Spleen (tissue), 11 donors: Measurements from ENCODE around the gene SLC4A4. TPM values are rescaled to one million over a fixed set of nuclear protein-coding genes. Genes with fewer than 3 reads are reported as not detected.

Experiments used
- DNase-seq: peaks from one replicate; pipeline ENCODE4 v3.0.0-alpha.2; 2020
- H3K27ac ChIP-seq, 8 donors: fragments of 200-600 bp; sonication (generic) in 7 of 8; 1 replicate in 4 of 8; 2 replicates in 4 of 8; pipeline versions ENCODE4 v1.5.0 to v1.8.0; 2016 to 2021; ENCODE audit warnings: inconsistent platforms in 4 of 8, mild to moderate bottlenecking in 4 of 8, moderate library complexity in 1 of 8
- H3K27me3 ChIP-seq, 7 donors: fragments of 200-600 bp; sonication (generic) in 6 of 7; replicated peaks in 1 of 7; 1 replicate in 4 of 7; 2 replicates in 3 of 7; pipeline versions ENCODE4 v1.5.0 to v1.8.0; 2016 to 2021; ENCODE audit warnings: inconsistent platforms in 3 of 7, mild to moderate bottlenecking in 1 of 7
- H3K36me3 ChIP-seq, 6 donors: fragments of 200-600 bp; sonication (generic) in 5 of 6; 1 replicate in 4 of 6; 2 replicates in 2 of 6; pipeline versions ENCODE4 v1.5.0 to v1.8.0; 2016 to 2021; ENCODE audit warnings: inconsistent platforms in 2 of 6
- H3K4me1 ChIP-seq, 6 donors: fragments of 200-600 bp; sonication (generic) in 5 of 6; 1 replicate in 3 of 6; 2 replicates in 3 of 6; pipeline versions ENCODE4 v1.5.0 to v1.8.0; 2016 to 2021; ENCODE audit warnings: inconsistent platforms in 3 of 6
- H3K4me3 ChIP-seq, 8 donors: fragments of 200-600 bp; sonication (generic) in 7 of 8; 1 replicate in 4 of 8; 2 replicates in 4 of 8; pipeline versions ENCODE4 v1.5.0 to v1.8.0; 2016 to 2021; ENCODE audit warnings: inconsistent platforms in 4 of 8, mild to moderate bottlenecking in 4 of 8, moderate library complexity in 2 of 8
- H3K9me3 ChIP-seq, 8 donors: fragments of 200-600 bp; sonication (generic) in 7 of 8; 1 replicate in 4 of 8; 2 replicates in 4 of 8; pipeline versions ENCODE4 v1.5.0 to v1.8.0; 2016 to 2021; ENCODE audit warnings: inconsistent platforms in 4 of 8
- POLR2A ChIP-seq, 3 donors: fragments of 450-650 bp; IDR thresholded peaks; one replicate each; pipeline ENCODE4 v1.5.1; 2017; ENCODE audit warnings: antibody characterized with exemption in 3 of 3, mild to moderate bottlenecking in 1 of 3
- POLR2AphosphoS5 ChIP-seq, 3 donors: sonication (generic); formaldehyde crosslinking; IDR thresholded peaks; one replicate each; pipeline ENCODE4 v1.5.1; 2017; ENCODE audit warnings: antibody characterized with exemption in 3 of 3
- WGBS, 5 donors: extraction: QIAGEN DNeasy Blood & Tissue Kit in 3 of 5; methylation state at CpG; one replicate each; pipeline versions ENCODE4 v1.1.5 to v1.1.7; 2013 to 2018; 5-methylcytosine and 5-hydroxymethylcytosine counted together
- intact Hi-C: fragments of 100-400 bp; cut with DNase I; formaldehyde crosslinking; loops from one replicate; pipeline ENCODE4 v1.15.0; 2023; ENCODE audit warnings: low total_unique reads
- polyA plus RNA-seq, 3 donors: library from polyadenylated mRNA; stranded (reverse); fragments of 200-250 nt; gene quantifications; one replicate each; pipeline ENCODE4 v1.2.1, GENCODE V29; 2013
- total RNA-seq, 7 donors: library from RNA; depleted of rRNA in 3 of 7; stranded (reverse); fragments of >200 nt in 3 of 7; fragmentation: NEBNext Ultra II Directional in 4 of 7; extraction: Animal tissue kit (Norgen Biotek cat#: 25700) in 4 of 7; gene quantifications; one replicate each; pipeline versions ENCODE4 v1.1.0 to v1.2.1, GENCODE V29; 2016 to 2021
- TF ChIP-seq, protein P1 (sequence below), 11 experiments: fragments of 200-600 bp in 7 of 11; fragments of 450-650 bp in 4 of 11; sonication (generic) in 4 of 11; IDR thresholded peaks in 8 of 11; conservative IDR thresholded peaks in 3 of 11; 1 replicate in 7 of 11; 2 replicates in 4 of 11; pipeline versions ENCODE4 v1.4.0 to v1.8.0; 2016 to 2021; ENCODE audit warnings: antibody characterized with exemption in 11 of 11, inconsistent platforms in 4 of 11, mild to moderate bottlenecking in 1 of 11
- donor health status: healthy with polysubstance abuse.
- donor health status: DM: no; HTN: no; CAD: no; lungs with moderate emphysema.
- donor health status: DM: no; HTN: no; CAD: no.
- donor health status: Bipolar disorder and iron deficiency.
- donor health status: healthy.
- donor health status: DM: no; HTN: no; CAD: no.
- donor health status: DM: yes; HTN: yes; CAD: no.

SLC4A4 gene
- total and polyA plus RNA-seq, 10 donors, result 0.07 to 3.4 (median 1.4) TPM

DNA sequence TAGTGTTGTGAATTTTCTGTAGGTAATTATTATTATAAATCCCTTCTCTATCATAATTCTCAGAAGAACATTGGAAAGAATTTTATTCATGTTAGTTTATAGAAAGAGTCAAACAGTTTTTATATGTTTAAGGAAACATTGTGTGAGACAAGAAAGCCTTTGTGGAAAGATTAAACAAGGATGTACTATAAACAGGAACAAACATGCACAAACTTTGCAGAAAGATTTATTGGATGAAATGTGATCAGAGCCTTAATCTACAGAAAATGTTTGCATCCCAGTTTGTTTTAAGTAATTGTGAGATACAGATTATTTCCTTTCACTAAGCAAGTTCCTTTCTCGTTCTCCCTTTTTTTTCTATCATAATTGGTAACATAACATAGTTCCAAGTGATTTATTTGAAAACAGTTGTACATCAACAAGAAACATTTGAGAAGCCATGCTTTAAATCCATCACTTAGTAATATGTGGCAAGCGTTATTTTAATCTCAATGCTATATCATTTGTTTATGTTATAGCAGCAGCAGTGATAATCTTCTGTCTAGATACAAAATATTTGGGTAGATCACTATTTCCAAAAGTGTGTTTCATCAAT lies 129.4 kb downstream of the SLC4A4 start:
- intact Hi-C loops, result no loop called here
- H3K27me3 ChIP-seq, result no peaks in the 10 kb centered on the region
- no peaks in the 10 kb centered on the region for H3K9me3 ChIP-seq
- no peaks in the 10 kb centered on the region for H3K4me1 ChIP-seq
- no peak overlapping the region for H3K4me3 ChIP-seq
- TF ChIP-seq, protein P1, sequence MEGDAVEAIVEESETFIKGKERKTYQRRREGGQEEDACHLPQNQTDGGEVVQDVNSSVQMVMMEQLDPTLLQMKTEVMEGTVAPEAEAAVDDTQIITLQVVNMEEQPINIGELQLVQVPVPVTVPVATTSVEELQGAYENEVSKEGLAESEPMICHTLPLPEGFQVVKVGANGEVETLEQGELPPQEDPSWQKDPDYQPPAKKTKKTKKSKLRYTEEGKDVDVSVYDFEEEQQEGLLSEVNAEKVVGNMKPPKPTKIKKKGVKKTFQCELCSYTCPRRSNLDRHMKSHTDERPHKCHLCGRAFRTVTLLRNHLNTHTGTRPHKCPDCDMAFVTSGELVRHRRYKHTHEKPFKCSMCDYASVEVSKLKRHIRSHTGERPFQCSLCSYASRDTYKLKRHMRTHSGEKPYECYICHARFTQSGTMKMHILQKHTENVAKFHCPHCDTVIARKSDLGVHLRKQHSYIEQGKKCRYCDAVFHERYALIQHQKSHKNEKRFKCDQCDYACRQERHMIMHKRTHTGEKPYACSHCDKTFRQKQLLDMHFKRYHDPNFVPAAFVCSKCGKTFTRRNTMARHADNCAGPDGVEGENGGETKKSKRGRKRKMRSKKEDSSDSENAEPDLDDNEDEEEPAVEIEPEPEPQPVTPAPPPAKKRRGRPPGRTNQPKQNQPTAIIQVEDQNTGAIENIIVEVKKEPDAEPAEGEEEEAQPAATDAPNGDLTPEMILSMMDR (IDR thresholded peaks at IDR 0.05 in 8 of 11, conservative IDR thresholded peaks at IDR 0.05 in 3 of 11), result no peak
- no peak for TF ChIP-seq POLR2A (IDR thresholded peaks at IDR 0.05)
- no peak for TF ChIP-seq POLR2AphosphoS5 (IDR thresholded peaks at IDR 0.05)
- DNase-seq, result no peak
- 69 to 92% (median 84%) methylated on average over 2 of the region's 2 CpGs for WGBS, 5 donors
- H3K36me3 ChIP-seq, result no peaks in the 10 kb centered on the region
- H3K27ac ChIP-seq, result no peak overlapping the region

DNA sequence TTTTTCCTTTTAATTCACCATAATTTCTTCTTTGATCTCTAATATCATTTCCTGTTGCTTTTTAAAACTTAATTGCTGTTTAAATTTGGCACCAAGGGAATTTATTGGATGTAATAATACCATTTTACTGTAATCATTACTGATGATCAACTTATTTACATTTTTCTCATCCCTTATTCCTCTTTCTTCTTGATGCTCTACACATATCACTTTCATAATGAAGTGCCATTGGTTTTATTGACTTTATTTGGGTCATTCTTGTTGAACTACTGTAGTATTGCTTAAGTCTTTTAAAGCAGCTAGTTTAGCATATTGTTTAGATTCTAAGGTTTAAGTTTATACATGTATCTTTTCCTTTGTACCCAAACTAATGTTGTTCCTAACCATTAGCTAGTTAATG lies 130.7 kb downstream of the SLC4A4 start:
- no peak for TF ChIP-seq POLR2A (IDR thresholded peaks at IDR 0.05)
- TF ChIP-seq, protein P1 (IDR thresholded peaks at IDR 0.05 in 8 of 11, conservative IDR thresholded peaks at IDR 0.05 in 3 of 11), result no peak
- no peak for TF ChIP-seq POLR2AphosphoS5 (IDR thresholded peaks at IDR 0.05)
- Histone ChIP-seq H3K27ac (no peak overlapping the region), H3K36me3 (no peaks in the 10 kb centered on the region), H3K9me3 (no peaks in the 10 kb centered on the region), H3K4me1 (no peaks in the 10 kb centered on the region), H3K27me3 (no peaks in the 10 kb centered on the region), H3K4me3 (no peak overlapping the region)
- intact Hi-C loops, result no loop called here
- no peak for DNase-seq

DNA sequence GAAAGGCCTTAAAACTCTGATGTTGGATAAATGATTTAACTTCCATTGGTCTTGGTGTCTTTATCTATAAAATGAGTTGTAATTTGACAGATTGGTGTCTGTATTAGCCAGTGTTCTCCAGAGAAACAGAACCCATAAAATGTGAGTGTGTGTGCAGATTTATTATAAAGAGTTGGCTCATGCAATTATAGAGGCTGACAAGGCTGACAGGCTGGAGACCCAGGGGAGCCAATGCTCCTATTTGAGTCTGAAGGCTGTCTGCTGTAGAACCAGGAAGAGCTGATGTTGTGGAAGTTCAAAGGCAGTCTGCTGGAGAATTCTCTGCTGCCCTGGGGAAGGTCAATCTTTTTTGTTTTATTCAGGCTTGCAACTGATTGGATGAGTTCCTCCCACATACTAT lies 131.7 kb downstream of the SLC4A4 start:
- H3K4me1 ChIP-seq, result no peaks in the 10 kb centered on the region
- no peak overlapping the region for H3K4me3 ChIP-seq
- no peak overlapping the region for H3K27ac ChIP-seq
- TF ChIP-seq POLR2AphosphoS5 (IDR thresholded peaks at IDR 0.05), result no peak
- TF ChIP-seq, protein P1 (IDR thresholded peaks at IDR 0.05 in 8 of 11, conservative IDR thresholded peaks at IDR 0.05 in 3 of 11), result no peak
- no peaks in the 10 kb centered on the region for H3K36me3 ChIP-seq
- no peak for DNase-seq
- H3K27me3 ChIP-seq, result no peaks in the 10 kb centered on the region
- no peaks in the 10 kb centered on the region for H3K9me3 ChIP-seq
- intact Hi-C loops, result no loop called here

DNA sequence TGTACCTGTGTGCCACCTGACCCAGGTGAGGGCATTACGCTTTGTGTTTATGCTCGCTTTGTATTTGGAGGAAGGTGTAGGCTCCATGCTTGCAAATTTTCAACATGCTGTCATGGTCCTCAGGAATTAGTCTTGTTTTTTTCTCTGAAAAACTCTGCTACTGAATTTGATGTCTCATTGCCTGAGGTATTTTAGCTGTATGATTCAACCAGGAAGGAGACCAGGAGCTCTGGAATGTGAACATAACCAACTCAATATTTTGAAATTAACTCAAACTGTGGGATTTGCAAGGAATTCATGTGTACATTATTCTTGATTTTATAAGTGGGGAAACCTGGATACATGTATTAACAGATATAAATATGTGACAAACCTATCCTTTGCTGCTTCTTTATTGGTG lies 134.1 kb downstream of the SLC4A4 start:
- H3K9me3 ChIP-seq, result no peaks in the 10 kb centered on the region
- TF ChIP-seq, protein P1 (IDR thresholded peaks at IDR 0.05 in 8 of 11, conservative IDR thresholded peaks at IDR 0.05 in 3 of 11), result no peak
- no peak for TF ChIP-seq POLR2A (IDR thresholded peaks at IDR 0.05)
- TF ChIP-seq POLR2AphosphoS5 (IDR thresholded peaks at IDR 0.05), result no peak
- H3K4me1 ChIP-seq, result no peaks in the 10 kb centered on the region
- no peak overlapping the region for H3K4me3 ChIP-seq
- no peaks in the 10 kb centered on the region for H3K36me3 ChIP-seq
- 91 to 99% (median 95%) methylated on average over 2 of the region's 2 CpGs for WGBS, 5 donors
- no peaks in the 10 kb centered on the region for H3K27me3 ChIP-seq
- no peak for DNase-seq
- intact Hi-C loops, result no loop called here
- no peak overlapping the region for H3K27ac ChIP-seq
